ENCODE data around the gene HAPLN2.
A peak's percentile ranks its signal among the peaks of the same experiment; 100 is the strongest.
"Not testable (repeated sequence)": the region's sequence is repeated elsewhere in the genome, so short reads cannot be mapped to it uniquely, and the experiment has no call there.

Gene HAPLN2

GRCh38 chr1:156592158-156592909 is 26.9 kb upstream of the HAPLN2 start:
- DNase-seq (ENCODE audit: low spot score): no peak

GRCh38 chr1:156592910-156593660 is 26.1 kb upstream of the HAPLN2 start:
- no peak for DNase-seq (ENCODE audit: low spot score)

GRCh38 chr1:156593661-156593989 is 25.6 kb upstream of the HAPLN2 start:
- DNase-seq (ENCODE audit: low spot score): no peak

- no peak for DNase-seq (ENCODE audit: low spot score)
These were observed 25.0 kb upstream of the HAPLN2 start for GRCh38 chr1:156594190-156594589.

GRCh38 chr1:156595016-156595415 is 24.2 kb upstream of the HAPLN2 start:
- DNase-seq (ENCODE audit: low spot score): no peak

GRCh38 chr1:156596426-156596825 is 22.8 kb upstream of the HAPLN2 start:
- DNase-seq (ENCODE audit: low spot score): no peak

GRCh38 chr1:156598125-156598524 is 21.1 kb upstream of the HAPLN2 start:
- no peak for DNase-seq (ENCODE audit: low spot score)

GRCh38 chr1:156598731-156599432 is 20.3 kb upstream of the HAPLN2 start:
- no peak for DNase-seq (ENCODE audit: low spot score)

GRCh38 chr1:156599811-156600210 is 19.4 kb upstream of the HAPLN2 start:
- no peak for DNase-seq (ENCODE audit: low spot score)

GRCh38 chr1:156600733-156601121 is 18.5 kb upstream of the HAPLN2 start:
- DNase-seq (ENCODE audit: low spot score): no peak

- DNase-seq (ENCODE audit: low spot score): peak; percentile 88
These were observed 17.9 kb upstream of the HAPLN2 start, which contains the start of gene GPATCH4 for GRCh38 chr1:156601122-156601830. GPATCH4 (minus strand) TSS chr1:156601479.

GRCh38 chr1:156601892-156602291 is 17.3 kb upstream of the HAPLN2 start:
- no peak for DNase-seq (ENCODE audit: low spot score)

- no peak for DNase-seq (ENCODE audit: low spot score)
These were observed 16.6 kb upstream of the HAPLN2 start for GRCh38 chr1:156602557-156602993.

- not testable (repeated sequence) for DNase-seq (ENCODE audit: low spot score)
These were observed 11.9 kb upstream of the HAPLN2 start for GRCh38 chr1:156607344-156607743.

- DNase-seq (ENCODE audit: low spot score): peak; percentile 82
These were observed 11.1 kb upstream of the HAPLN2 start for GRCh38 chr1:156608036-156608674.

GRCh38 chr1:156608981-156609380 is 10.2 kb upstream of the HAPLN2 start:
- DNase-seq (ENCODE audit: low spot score): peak; percentile 85

GRCh38 chr1:156610072-156610471 is 9.1 kb upstream of the HAPLN2 start:
- not testable (repeated sequence) for DNase-seq (ENCODE audit: low spot score)

- no peak for DNase-seq (ENCODE audit: low spot score)
These were observed 6.5 kb upstream of the HAPLN2 start for GRCh38 chr1:156612666-156613065.

- DNase-seq (ENCODE audit: low spot score): no peak
These were observed 3.3 kb upstream of the HAPLN2 start for GRCh38 chr1:156615946-156616345.

- no peak for DNase-seq (ENCODE audit: low spot score)
These were observed 2.8 kb upstream of the HAPLN2 start for GRCh38 chr1:156616463-156616862.

- DNase-seq (ENCODE audit: low spot score): no peak
These were observed 354 bp downstream of the HAPLN2 start for GRCh38 chr1:156619582-156619955.
